Measurements from ENCODE around the gene EPHA2.
"Not testable (repeated sequence)": the region's sequence is repeated elsewhere in the genome, so short reads cannot be mapped to it uniquely, and the experiment has no call there.

EPHA2 gene

DNA sequence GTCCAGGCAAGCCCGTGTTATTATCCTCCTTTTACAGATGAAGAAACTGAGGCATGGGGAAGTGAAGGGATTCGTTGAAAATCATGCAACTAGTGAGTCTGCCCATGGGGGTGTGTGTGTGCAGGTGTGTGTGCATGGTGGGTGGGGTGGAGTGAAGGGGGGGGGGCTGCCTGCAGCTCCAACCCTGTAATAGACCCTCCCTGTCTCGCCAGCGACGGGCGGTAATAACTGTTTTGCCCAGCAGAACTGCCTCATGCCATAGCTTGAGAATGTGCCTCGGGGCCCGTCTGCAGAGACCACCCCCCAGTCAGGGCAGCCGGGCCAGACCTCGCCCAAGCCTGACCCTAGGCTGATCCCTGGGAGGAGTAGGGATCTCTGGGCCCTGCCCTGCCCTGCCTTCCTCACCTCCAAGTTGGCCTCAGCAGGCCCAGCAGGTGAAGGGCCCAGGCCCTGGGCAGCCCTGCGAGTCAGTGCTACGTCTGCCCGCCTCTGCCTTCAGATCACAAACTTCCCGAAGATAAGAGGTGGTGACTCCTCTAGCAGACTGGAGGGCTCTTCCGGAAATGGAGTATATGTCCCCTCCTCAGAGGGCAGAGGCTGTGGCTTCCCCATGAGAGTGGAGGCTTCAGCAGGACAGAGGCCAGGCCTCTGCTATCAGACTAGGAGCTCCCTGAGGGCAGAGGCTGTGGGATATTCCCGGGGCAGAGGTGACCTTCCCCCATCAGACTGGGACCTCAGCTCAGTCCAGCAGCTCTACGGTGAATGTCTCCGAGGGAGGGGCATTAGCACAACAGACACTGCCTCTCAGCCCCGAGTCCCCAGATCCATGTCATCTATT, 15.7 kb upstream of the EPHA2 start:
- Histone ChIP-seq H3K4me3 (ENCODE audit: low read depth in 1 of 2, low read length in 2 of 2) (no peak overlapping the region), H3K4me1 (ENCODE audit: insufficient read depth, low read length) (peaks cover 19% of the 10 kb centered on the region), H3K27me3 (ENCODE audit: insufficient read depth, low read length, poor library complexity) (peaks cover 16% of the 10 kb centered on the region), H3K36me3 (ENCODE audit: insufficient read depth, low read length) (no peaks in the 10 kb centered on the region), H3K79me2 (ENCODE audit: insufficient read depth, low read length) (no peaks in the 10 kb centered on the region), H3K9ac (ENCODE audit: low read depth, low read length) (no peak overlapping the region), H2AFZ (ENCODE audit: low read depth, low read length) (no peak overlapping the region), H3K4me2 (ENCODE audit: insufficient read depth, low read length) (no peak overlapping the region), H3K27ac (ENCODE audit: low read length) (no peak overlapping the region), H4K20me1 (ENCODE audit: insufficient read depth, low read length) (peaks cover 18% of the 10 kb centered on the region), H3K9me3 (ENCODE audit: insufficient read depth, low read length, severe bottlenecking) (no peaks in the 10 kb centered on the region)
- DNase-seq (no peak), ATAC-seq (ENCODE audit: insufficient read depth, low read depth) (no peak)
- TF ChIP-seq EZH2 (IDR thresholded peaks at IDR 0.05; ENCODE audit: borderline replicate concordance, low read depth, low read length, severe bottlenecking), result no peak
- TF ChIP-seq, protein P1, sequence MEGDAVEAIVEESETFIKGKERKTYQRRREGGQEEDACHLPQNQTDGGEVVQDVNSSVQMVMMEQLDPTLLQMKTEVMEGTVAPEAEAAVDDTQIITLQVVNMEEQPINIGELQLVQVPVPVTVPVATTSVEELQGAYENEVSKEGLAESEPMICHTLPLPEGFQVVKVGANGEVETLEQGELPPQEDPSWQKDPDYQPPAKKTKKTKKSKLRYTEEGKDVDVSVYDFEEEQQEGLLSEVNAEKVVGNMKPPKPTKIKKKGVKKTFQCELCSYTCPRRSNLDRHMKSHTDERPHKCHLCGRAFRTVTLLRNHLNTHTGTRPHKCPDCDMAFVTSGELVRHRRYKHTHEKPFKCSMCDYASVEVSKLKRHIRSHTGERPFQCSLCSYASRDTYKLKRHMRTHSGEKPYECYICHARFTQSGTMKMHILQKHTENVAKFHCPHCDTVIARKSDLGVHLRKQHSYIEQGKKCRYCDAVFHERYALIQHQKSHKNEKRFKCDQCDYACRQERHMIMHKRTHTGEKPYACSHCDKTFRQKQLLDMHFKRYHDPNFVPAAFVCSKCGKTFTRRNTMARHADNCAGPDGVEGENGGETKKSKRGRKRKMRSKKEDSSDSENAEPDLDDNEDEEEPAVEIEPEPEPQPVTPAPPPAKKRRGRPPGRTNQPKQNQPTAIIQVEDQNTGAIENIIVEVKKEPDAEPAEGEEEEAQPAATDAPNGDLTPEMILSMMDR (IDR thresholded peaks at IDR 0.05; ENCODE audit: borderline replicate concordance, extremely low read depth, low read length, poor library complexity, severe bottlenecking), result no peak

DNA sequence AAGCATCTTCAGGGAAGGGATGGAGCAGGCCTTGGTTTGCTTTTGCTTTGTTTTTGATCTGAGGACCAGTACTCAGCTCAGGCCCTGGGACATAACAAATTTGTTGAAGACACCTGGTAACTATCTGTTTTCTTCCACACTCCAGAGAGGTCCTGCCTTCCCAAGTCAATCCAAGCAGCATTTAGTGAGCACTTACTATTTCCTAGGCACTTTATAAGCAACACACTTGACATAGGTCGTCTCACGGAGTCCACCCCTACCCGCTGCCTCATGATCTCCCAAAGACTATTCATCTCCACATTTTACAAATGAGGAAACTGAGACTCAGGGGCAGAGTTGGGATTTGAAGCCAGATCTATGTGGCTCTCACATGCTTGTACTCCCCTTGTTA, 14.4 kb upstream of the EPHA2 start:
- H3K27me3 ChIP-seq (ENCODE audit: insufficient read depth, low read length, poor library complexity), result peaks cover 21% of the 10 kb centered on the region
- no peak overlapping the region for H2AFZ ChIP-seq (ENCODE audit: low read depth, low read length)
- no peak overlapping the region for H3K4me2 ChIP-seq (ENCODE audit: insufficient read depth, low read length)
- ATAC-seq (ENCODE audit: insufficient read depth, low read depth) (no peak), DNase-seq (no peak)
- no peaks in the 10 kb centered on the region for H3K79me2 ChIP-seq (ENCODE audit: insufficient read depth, low read length)
- H3K4me3 ChIP-seq (ENCODE audit: low read depth in 1 of 2, low read length in 2 of 2), result no peak overlapping the region
- H3K9me3 ChIP-seq (ENCODE audit: insufficient read depth, low read length, severe bottlenecking), result no peaks in the 10 kb centered on the region
- TF ChIP-seq, protein P1 (IDR thresholded peaks at IDR 0.05; ENCODE audit: borderline replicate concordance, extremely low read depth, low read length, poor library complexity, severe bottlenecking), result no peak
- TF ChIP-seq EZH2 (IDR thresholded peaks at IDR 0.05; ENCODE audit: borderline replicate concordance, low read depth, low read length, severe bottlenecking), result no peak
- no peak overlapping the region for H3K9ac ChIP-seq (ENCODE audit: low read depth, low read length)
- H3K36me3 ChIP-seq (ENCODE audit: insufficient read depth, low read length), result no peaks in the 10 kb centered on the region
- H3K4me1 ChIP-seq (ENCODE audit: insufficient read depth, low read length), result peaks cover 19% of the 10 kb centered on the region
- H4K20me1 ChIP-seq (ENCODE audit: insufficient read depth, low read length), result peaks cover 29% of the 10 kb centered on the region
- H3K27ac ChIP-seq (ENCODE audit: low read length), result no peak overlapping the region

DNA sequence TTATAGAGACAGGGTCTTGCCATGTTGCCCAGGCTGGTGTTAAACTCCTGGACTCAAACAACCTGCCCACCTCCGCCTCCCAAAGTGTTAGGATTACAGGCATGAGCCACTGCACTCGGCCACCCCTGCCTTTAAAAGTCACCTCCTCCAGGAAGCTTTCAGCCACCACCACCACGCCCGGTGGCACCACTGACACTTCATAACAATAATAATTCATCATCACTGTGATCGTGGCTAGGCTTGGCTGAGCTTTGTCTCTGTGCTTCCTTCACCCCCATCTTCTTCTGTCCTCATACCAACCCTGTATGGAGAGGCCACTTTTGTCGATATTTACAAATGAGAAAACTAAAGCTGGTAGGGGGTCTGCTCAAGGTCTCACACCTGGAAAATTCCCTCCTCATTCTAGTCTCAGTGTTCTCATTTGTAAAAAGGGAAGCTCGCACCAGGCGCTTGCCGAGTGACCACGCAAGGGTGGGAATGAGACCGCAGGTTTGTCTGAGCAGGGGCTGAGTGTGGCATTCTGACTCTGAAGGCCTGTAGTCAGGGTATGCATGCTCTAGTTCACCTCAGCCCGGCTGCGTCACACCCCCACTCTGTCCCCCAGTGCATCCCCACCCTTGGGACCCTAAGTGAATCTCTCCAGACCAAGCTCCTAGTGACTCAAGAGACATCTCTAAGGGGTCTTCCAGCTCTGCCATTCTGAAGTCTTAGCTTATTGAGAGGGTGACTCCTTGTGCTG, 12.9 kb upstream of the EPHA2 start:
- H3K9me3 ChIP-seq (ENCODE audit: insufficient read depth, low read length, severe bottlenecking), result no peaks in the 10 kb centered on the region
- H3K9ac ChIP-seq (ENCODE audit: low read depth, low read length), result no peak overlapping the region
- TF ChIP-seq EZH2 (IDR thresholded peaks at IDR 0.05; ENCODE audit: borderline replicate concordance, low read depth, low read length, severe bottlenecking), result no peak
- TF ChIP-seq, protein P1 (IDR thresholded peaks at IDR 0.05; ENCODE audit: borderline replicate concordance, extremely low read depth, low read length, poor library complexity, severe bottlenecking), result no peak
- DNase-seq (no peak), ATAC-seq (ENCODE audit: insufficient read depth, low read depth) (no peak)
- peak overlapping the region; percentile 56; the same call in 1 of the 2 replicates for H3K4me2 ChIP-seq (ENCODE audit: insufficient read depth, low read length)
- H3K36me3 ChIP-seq (ENCODE audit: insufficient read depth, low read length), result no peaks in the 10 kb centered on the region
- peaks cover 40% of the 10 kb centered on the region for H4K20me1 ChIP-seq (ENCODE audit: insufficient read depth, low read length)
- no peaks in the 10 kb centered on the region for H3K79me2 ChIP-seq (ENCODE audit: insufficient read depth, low read length)
- peaks cover 19% of the 10 kb centered on the region for H3K4me1 ChIP-seq (ENCODE audit: insufficient read depth, low read length)
- H3K4me3 ChIP-seq (ENCODE audit: low read depth in 1 of 2, low read length in 2 of 2), result no peak overlapping the region
- no peak overlapping the region for H2AFZ ChIP-seq (ENCODE audit: low read depth, low read length)
- H3K27me3 ChIP-seq (ENCODE audit: insufficient read depth, low read length, poor library complexity), result peaks cover 23% of the 10 kb centered on the region
- H3K27ac ChIP-seq (ENCODE audit: low read length), result no peak overlapping the region

DNA sequence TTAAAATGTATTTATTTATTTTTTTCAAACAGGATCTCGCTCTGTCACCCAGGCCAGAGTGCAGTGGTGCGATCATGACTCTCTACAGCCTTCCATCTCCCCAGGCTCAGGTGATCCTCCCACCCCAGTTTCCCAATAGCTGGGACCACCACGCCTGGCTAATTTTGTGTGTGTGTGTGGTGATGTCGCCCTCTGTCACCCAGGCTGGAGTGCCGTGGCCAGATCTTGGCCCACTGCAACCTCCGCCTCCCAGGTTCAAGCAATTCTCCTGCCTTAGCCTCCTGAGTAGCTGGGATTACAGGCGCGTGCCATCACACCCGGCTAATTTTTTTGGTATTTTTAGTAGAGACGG, 12.3 kb upstream of the EPHA2 start:
- H3K4me3 ChIP-seq (ENCODE audit: low read depth in 1 of 2, low read length in 2 of 2); DNase-seq; H2AFZ ChIP-seq (ENCODE audit: low read depth, low read length); ATAC-seq (ENCODE audit: insufficient read depth, low read depth); H3K9ac ChIP-seq (ENCODE audit: low read depth, low read length); H3K27ac ChIP-seq (ENCODE audit: low read length); H3K36me3 ChIP-seq (ENCODE audit: insufficient read depth, low read length); H3K9me3 ChIP-seq (ENCODE audit: insufficient read depth, low read length, severe bottlenecking); H3K79me2 ChIP-seq (ENCODE audit: insufficient read depth, low read length): not testable (repeated sequence)
- peaks cover 19% of the 10 kb centered on the region for H3K4me1 ChIP-seq (ENCODE audit: insufficient read depth, low read length)
- H3K27me3 ChIP-seq (ENCODE audit: insufficient read depth, low read length, poor library complexity), result peaks cover 23% of the 10 kb centered on the region
- peak overlapping the region; percentile 56; the same call in 1 of the 2 replicates for H3K4me2 ChIP-seq (ENCODE audit: insufficient read depth, low read length)
- peaks cover 40% of the 10 kb centered on the region for H4K20me1 ChIP-seq (ENCODE audit: insufficient read depth, low read length)

Measured in DND-41 (cell line).